SK-N-SH (cell line): Measurements from ENCODE around the gene HOXA4. TPM values are rescaled to one million over a fixed set of nuclear protein-coding genes. Genes with fewer than 3 reads are reported as not detected.

Experiments used
- CTCF ChIA-PET: fragments of 300-600, 350-600 bp; formaldehyde crosslinking; extraction: SDS; loops from one replicate; lab custom pipeline; 2021; lab: Yijun Ruan, JAX
- POLR2A ChIA-PET: fragments of 350-600 bp; sonication (Branson Sonifier 250); formaldehyde crosslinking; extraction: SDS; loops from one replicate; lab custom pipeline; 2020; ENCODE audit warnings: antibody characterized with exemption, inconsistent platforms; lab: Yijun Ruan, JAX
- DNase-seq: peaks from one replicate; pipeline ENCODE4 v3.0.0; 2012
- H2AFZ ChIP-seq: fragments of 200-600 bp; sonication (generic); 2 replicates; pipeline ENCODE4 v1.8.1; 2016; ENCODE audit warnings: antibody characterized with exemption, mild to moderate bottlenecking, low read depth
- H3F3A ChIP-seq: fragments of 200-600 bp; sonication (generic); replicated peaks from 2 replicates; pipeline ENCODE3; 2016; ENCODE audit warnings: antibody characterized with exemption, mild to moderate bottlenecking; ENCODE audit not compliant: insufficient read depth
- H3K27ac ChIP-seq, 2 experiments: fragments of 200-500 bp in 1 of 2; fragments of 200-600 bp in 1 of 2; sonication (Bioruptor generic) in 1 of 2; sonication (generic), shearing (Covaris generic) in 1 of 2; 2 replicates each; pipeline versions ENCODE4 v1.5.1 to v1.6.1; 2014 to 2016; ENCODE audit warnings: low read depth in 2 of 2, inconsistent platforms in 1 of 2, low read length in 1 of 2, mild to moderate bottlenecking in 1 of 2, mixed read lengths in 1 of 2
- H3K27me3 ChIP-seq: fragments of 200-600 bp; sonication (generic), shearing (Covaris generic); 2 replicates; pipeline ENCODE4 v1.6.1; 2016; ENCODE audit warnings: mixed run types; ENCODE audit not compliant: insufficient read depth
- H3K36me3 ChIP-seq, 2 experiments: fragments of 200-500 bp in 1 of 2; fragments of 200-600 bp in 1 of 2; sonication (Bioruptor generic) in 1 of 2; sonication (generic) in 1 of 2; replicated peaks in 1 of 2; 2 replicates each; pipeline versions ENCODE3 to v1.5.1; 2014 to 2016; ENCODE audit warnings: low read length in 1 of 2, mild to moderate bottlenecking in 1 of 2; ENCODE audit not compliant: insufficient read depth in 2 of 2, control insufficient read depth in 1 of 2
- H3K4me1 ChIP-seq, 2 experiments: fragments of 200-500 bp in 1 of 2; fragments of 200-600 bp in 1 of 2; sonication (Bioruptor generic) in 1 of 2; sonication (generic), shearing (Covaris generic) in 1 of 2; 2 replicates each; pipeline versions ENCODE4 v1.5.1 to v1.6.1; 2014 to 2016; ENCODE audit warnings: low read depth in 1 of 2, low read length in 1 of 2, mixed run types in 1 of 2; ENCODE audit not compliant: insufficient read depth in 2 of 2, control insufficient read depth in 1 of 2
- H3K4me2 ChIP-seq: fragments of 200-600 bp; sonication (generic), shearing (Covaris generic); 2 replicates; pipeline ENCODE4 v1.6.1; 2017; ENCODE audit warnings: mixed run types
- H3K4me3 ChIP-seq, 2 experiments: fragments of 200-500 bp in 1 of 2; fragments of 200-600 bp in 1 of 2; sonication (Bioruptor generic) in 1 of 2; sonication (generic), shearing (Covaris generic) in 1 of 2; 2 replicates each; pipeline versions ENCODE4 v1.5.1 to v1.8.1; 2014 to 2016; ENCODE audit warnings: low read depth in 2 of 2, inconsistent platforms in 1 of 2, low read length in 1 of 2, mild to moderate bottlenecking in 1 of 2, mixed read lengths in 1 of 2, moderate library complexity in 1 of 2
- H3K79me2 ChIP-seq: fragments of 200-600 bp; sonication (generic); 2 replicates; pipeline ENCODE4 v1.8.1; 2017; ENCODE audit warnings: mild to moderate bottlenecking; ENCODE audit not compliant: insufficient read depth
- H3K9ac ChIP-seq: fragments of 200-600 bp; sonication (generic); 2 replicates; pipeline ENCODE4 v1.6.1; 2017; ENCODE audit warnings: mixed run types
- H3K9me2 ChIP-seq: fragments of 200-600 bp; sonication (generic); 2 replicates; pipeline ENCODE4 v1.6.1; 2017; ENCODE audit warnings: mixed run types
- H3K9me3 ChIP-seq: fragments of 200-600 bp; sonication (generic); 2 replicates; pipeline ENCODE4 v1.6.1; 2017; ENCODE audit warnings: mixed run types, mild to moderate bottlenecking, moderate library complexity
- H4K20me1 ChIP-seq: fragments of 200-600 bp; sonication (generic); 2 replicates; pipeline ENCODE4 v1.6.1; 2017; ENCODE audit warnings: mild to moderate bottlenecking, mixed run types; ENCODE audit not compliant: insufficient read depth
- CTCF ChIP-seq: fragments of 200-600 bp; sonication (generic); IDR thresholded peaks from 2 replicates; pipeline ENCODE4 v1.6.1; 2017; ENCODE audit warnings: antibody characterized with exemption, mild to moderate bottlenecking, moderate library complexity
- EP300 ChIP-seq, 2 experiments: IDR thresholded peaks; 2 replicates each; pipeline versions ENCODE4 v1.4.0 to v1.6.1; 2012; ENCODE audit warnings: borderline replicate concordance in 1 of 2, low read depth in 1 of 2, low read length in 1 of 2
- FOXJ3 ChIP-seq: sonication (generic); formaldehyde crosslinking; IDR thresholded peaks from 2 replicates; pipeline ENCODE4 v1.5.1; 2020; ENCODE audit warnings: mild to moderate bottlenecking, missing genetic modification reagents
- GABPA ChIP-seq: IDR thresholded peaks from 2 replicates; pipeline ENCODE4 v1.4.0; 2012; ENCODE audit warnings: low read depth, mild to moderate bottlenecking
- IRF3 ChIP-seq: fragments of 150-350 bp; IDR thresholded peaks from 2 replicates; pipeline ENCODE4 v1.6.1; 2016; ENCODE audit warnings: mild to moderate bottlenecking, low read depth, low read length
- MAX ChIP-seq: IDR thresholded peaks from 2 replicates; pipeline ENCODE4 v1.4.0; 2012; ENCODE audit warnings: low read depth
- MXI1 ChIP-seq: IDR thresholded peaks from 2 replicates; pipeline ENCODE4 v1.6.1; 2012; ENCODE audit warnings: mild to moderate bottlenecking, low read depth, low read length, improper control_type of control experiment
- NFIC ChIP-seq: IDR thresholded peaks from 2 replicates; pipeline ENCODE4 v1.4.0; 2012; ENCODE audit warnings: borderline replicate concordance
- NRF1 ChIP-seq: IDR thresholded peaks from 2 replicates; pipeline ENCODE4 v1.6.1; 2012; ENCODE audit warnings: low read depth, mild to moderate bottlenecking, low read length
- RAD21 ChIP-seq: IDR thresholded peaks from 2 replicates; pipeline ENCODE4 v1.6.1; 2012; ENCODE audit warnings: mild to moderate bottlenecking, low read length
- RFX5 ChIP-seq: IDR thresholded peaks from 2 replicates; pipeline ENCODE4 v1.6.1; 2012; ENCODE audit warnings: mild to moderate bottlenecking, improper control_type of control experiment, low read length
- SIN3A ChIP-seq: IDR thresholded peaks from 2 replicates; pipeline ENCODE4 v1.6.1; 2012; ENCODE audit warnings: low read depth, mild to moderate bottlenecking, low read length, moderate library complexity, borderline replicate concordance
- SMC3 ChIP-seq: IDR thresholded peaks from 2 replicates; pipeline ENCODE4 v1.6.1; 2012; ENCODE audit warnings: low read depth, low read length, improper control_type of control experiment
- TCF12 ChIP-seq: IDR thresholded peaks from 2 replicates; pipeline ENCODE4 v1.4.0; 2012
- TEAD4 ChIP-seq: IDR thresholded peaks from 2 replicates; pipeline ENCODE4 v1.4.0; 2012; ENCODE audit warnings: mild to moderate bottlenecking, borderline replicate concordance; ENCODE audit not compliant: insufficient read depth
- USF1 ChIP-seq: IDR thresholded peaks from 2 replicates; pipeline ENCODE4 v1.4.0; 2012; ENCODE audit warnings: low read depth, borderline replicate concordance
- USF2 ChIP-seq: fragments of 150-350 bp; IDR thresholded peaks from 2 replicates; pipeline ENCODE4 v1.6.1; 2017; ENCODE audit warnings: antibody characterized with exemption, low read length, low read depth, borderline replicate concordance
- YY1 ChIP-seq: IDR thresholded peaks from 2 replicates; pipeline ENCODE4 v1.4.0; 2012; ENCODE audit warnings: low read depth, mild to moderate bottlenecking
- ZBTB33 ChIP-seq: IDR thresholded peaks from 2 replicates; pipeline ENCODE4 v1.4.0; 2012; ENCODE audit warnings: low read depth, borderline replicate concordance
- WGBS: methylation state at CpG from one replicate; pipeline ENCODE4 v1.1.6; 2017; ENCODE audit warnings: low lambda C conversion rate; 5-methylcytosine and 5-hydroxymethylcytosine counted together
- polyA plus RNA-seq, 3 experiments: library from polyadenylated mRNA; depleted of rRNA; stranded (reverse); fragments of >200 nt; gene quantifications; 2 replicates each; pipeline ENCODE4 v1.2.3, GENCODE V29; 2012

Gene HOXA4
- polyA plus RNA-seq, 1 of the 3 experiments (the other 2 are of a cell fraction) = not detected

- no peaks in the 10 kb centered on the region for H3K4me1 ChIP-seq
- H3K4me3 ChIP-seq = no peak overlapping the region
- TF ChIP-seq CTCF (no peak), SIN3A (no peak), RAD21 (no peak), USF1 (no peak), FOXJ3 (CRISPR knock-in tag) (no peak), NRF1 (no peak), NFIC (no peak), TEAD4 (no peak), USF2 (no peak), IRF3 (no peak), ZBTB33 (no peak), GABPA (no peak), SMC3 (no peak), EP300 (IDR thresholded peaks at IDR 0.05; ENCODE audit: borderline replicate concordance in 1 of 2, low read depth in 1 of 2, low read length in 1 of 2) (no peak), YY1 (no peak), MXI1 (no peak), MAX (no peak), RFX5 (no peak), TCF12 (no peak)
- no peaks in the 10 kb centered on the region for H3K9me2 ChIP-seq
- H3K9me3 ChIP-seq = no peaks in the 10 kb centered on the region
- no peak overlapping the region for H3K27ac ChIP-seq
- no peaks in the 10 kb centered on the region for H3K36me3 ChIP-seq
- H3K4me2 ChIP-seq = no peak overlapping the region
- H3K9ac ChIP-seq = no peak overlapping the region
- DNase-seq = no peak
- no peaks in the 10 kb centered on the region for H4K20me1 ChIP-seq
- POLR2A ChIA-PET = no interaction called here
- H2AFZ ChIP-seq = no peak overlapping the region
- 2% methylated on average over 3 of the region's 3 CpGs for WGBS
- H3F3A ChIP-seq = no peaks in the 10 kb centered on the region
- peaks cover 96% of the 10 kb centered on the region for H3K27me3 ChIP-seq
- CTCF ChIA-PET = interaction anchor here (0.6 to 2.9 kb wide), 3 partner anchors 13 to 459 kb away, joined by 3 to 9 read pairs (median 3); partner anchors contain the start of gene HOXA5
- no peaks in the 10 kb centered on the region for H3K79me2 ChIP-seq
Measured at GRCh38 chr7:27118580-27118979, 12.0 kb downstream of the HOXA4 start.
